ENCODE results near the gene PIGL.
"Not testable (repeated sequence)": the region's sequence is repeated elsewhere in the genome, so short reads cannot be mapped to it uniquely, and the experiment has no call there.

The PIGL gene

DNA sequence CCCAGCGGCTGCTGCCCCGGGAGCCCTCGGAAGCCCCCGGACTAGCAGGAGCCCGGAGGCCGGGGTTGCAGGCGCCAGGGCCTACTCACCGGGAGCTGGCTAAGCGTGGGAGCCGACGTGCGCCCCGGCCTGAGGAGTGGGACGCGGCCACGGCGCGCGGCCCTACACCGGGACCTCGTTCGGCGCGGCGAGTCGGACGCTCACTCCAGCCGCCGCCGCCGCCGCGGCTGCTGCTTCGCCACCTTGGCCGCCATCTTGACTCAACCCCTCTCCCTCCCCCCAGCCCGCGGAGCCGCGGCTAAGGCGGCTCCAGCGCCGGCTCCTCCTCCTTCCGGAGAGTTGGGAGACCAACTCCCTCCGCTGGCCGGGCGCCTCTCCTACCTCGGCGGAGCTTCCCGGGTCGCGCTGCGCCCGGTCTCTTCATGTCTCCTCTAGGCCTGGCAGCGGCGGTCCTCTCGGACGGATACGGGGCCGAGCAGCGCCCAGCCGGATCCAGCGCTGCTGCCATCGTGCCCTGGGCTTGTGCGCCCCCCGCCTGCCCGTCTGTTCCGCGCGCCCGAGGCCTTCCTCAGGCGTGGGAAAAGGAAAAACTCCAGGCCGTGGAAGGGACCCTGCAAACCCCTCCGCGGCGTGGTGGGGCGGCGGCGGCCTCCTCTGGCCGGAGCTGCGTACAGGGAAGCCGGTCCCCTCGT is 1.6 kb upstream of the PIGL start, which contains the start of gene NCOR1:
Gene NCOR1, minus strand, starts transcription at position 262 of the 692 bp plus-strand sequence. CDS start 20,965 bp downstream, outside the sequence.
- in situ Hi-C loops (cut with HindIII; ENCODE audit: low pct_ligation_motif_present, low pct_unique_long_range_greater_than_20kb, low sequenced_read_pairs): no loop called here
- DNase-seq: peak; percentile 98

DNA sequence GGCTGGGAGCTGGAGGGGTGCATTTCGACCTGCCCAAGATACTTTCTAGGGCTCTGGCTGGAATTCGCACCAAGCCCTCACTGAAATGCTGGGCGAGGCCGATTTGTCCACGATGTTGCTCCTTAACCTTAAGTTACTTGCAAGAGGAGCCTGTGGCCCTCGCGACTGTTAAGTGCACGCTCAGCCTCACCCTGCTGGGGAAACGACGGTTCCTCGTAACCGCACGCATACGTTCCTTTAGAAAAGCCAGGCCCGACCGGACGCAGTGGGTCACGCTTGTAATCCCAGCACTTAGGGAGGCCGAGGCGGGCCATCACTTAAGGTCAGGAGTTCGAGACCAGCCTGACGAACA is 1.1 kb upstream of the PIGL start:
- in situ Hi-C loops (cut with HindIII; ENCODE audit: low pct_ligation_motif_present, low pct_unique_long_range_greater_than_20kb, low sequenced_read_pairs): no loop called here
- DNase-seq: no peak

DNA sequence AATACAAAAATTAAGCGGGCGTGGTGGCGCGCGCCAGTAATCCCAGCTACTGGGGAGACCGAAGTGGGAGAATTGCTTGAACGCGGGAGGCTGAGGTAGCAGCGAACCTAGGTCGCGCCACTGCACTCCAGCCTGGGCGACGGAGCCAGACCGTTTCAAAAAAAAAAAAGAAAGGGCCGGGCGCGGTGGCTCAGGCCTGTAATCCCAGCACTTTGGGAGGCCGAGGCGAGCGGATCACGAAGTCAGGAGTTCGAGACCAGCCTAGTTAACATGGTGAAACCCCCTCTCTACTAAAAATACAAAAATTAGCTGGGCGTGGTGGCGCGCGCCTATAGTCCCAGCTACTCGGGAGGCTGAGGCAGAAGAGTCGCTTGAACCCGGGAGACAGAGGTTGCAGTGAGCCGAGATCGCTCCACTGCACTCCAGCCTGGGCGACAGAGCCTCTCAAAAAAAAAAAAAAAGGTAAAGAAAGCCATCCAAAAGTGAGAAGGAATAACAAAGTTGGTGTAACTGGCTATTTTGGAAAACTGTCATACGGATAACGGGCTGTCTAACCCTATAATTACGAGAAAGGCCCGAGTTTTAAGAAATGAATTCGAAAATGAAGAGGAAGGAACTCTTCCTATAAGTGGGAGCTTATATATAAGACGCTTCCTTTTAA is 539 bp upstream of the PIGL start:
- in situ Hi-C loops (cut with HindIII; ENCODE audit: low pct_ligation_motif_present, low pct_unique_long_range_greater_than_20kb, low sequenced_read_pairs): not testable (repeated sequence)

DNA sequence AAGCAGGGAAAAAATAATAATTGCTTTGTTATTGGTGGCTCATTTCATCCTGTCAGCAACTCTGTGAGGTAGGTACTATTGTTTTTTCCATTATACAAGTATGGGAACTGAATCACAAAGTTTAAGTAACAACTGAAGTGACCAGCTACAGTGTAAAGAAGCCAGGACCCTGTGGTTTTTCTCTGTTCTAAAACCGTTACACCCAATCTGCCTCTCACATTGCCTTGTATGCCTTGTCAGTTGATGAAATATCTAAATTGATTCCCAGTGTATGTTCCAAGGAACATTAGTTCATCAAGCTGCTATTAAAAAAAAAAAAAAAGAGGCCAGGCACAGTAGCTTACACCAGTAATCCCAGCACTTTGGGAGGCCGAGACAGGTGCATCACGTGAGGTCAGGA is 5.4 kb downstream of the PIGL start:
- in situ Hi-C loops (cut with HindIII; ENCODE audit: low pct_ligation_motif_present, low pct_unique_long_range_greater_than_20kb, low sequenced_read_pairs): no loop called here
- DNase-seq: no peak

More for the DNA sequence above, 539 bp upstream of the PIGL start:
- not testable (repeated sequence) for DNase-seq

DNA sequence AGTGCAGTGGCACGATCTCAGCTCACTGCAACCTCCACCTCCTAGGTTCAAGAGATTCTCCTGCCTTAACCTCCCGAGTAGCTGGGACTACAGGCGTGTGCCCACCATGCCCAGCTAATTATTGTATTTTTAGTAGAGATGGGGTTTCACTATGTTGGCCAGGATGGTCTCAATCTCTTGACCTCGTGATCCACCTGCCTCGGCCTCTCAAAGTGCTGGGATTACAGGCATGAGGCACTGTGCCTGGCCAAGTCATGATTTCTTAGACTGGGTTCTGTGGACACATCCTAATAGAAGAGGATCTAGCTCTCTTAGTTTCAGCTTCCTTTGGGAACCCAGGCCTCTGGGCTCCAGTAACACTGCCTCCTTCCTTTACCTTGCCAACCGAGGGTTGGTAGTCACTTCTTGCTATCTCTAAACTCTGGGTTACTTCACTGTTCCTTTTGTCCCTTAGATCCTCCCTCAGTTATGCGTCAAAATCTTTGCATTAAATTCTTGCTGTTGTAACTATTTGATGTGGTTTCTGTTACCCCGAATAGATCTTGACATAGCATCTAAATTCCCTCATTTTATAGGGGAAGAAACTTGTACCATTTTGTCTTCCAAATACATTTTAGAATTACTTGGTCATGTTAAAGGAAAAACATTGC is 13.0 kb downstream of the PIGL start:
- DNase-seq; in situ Hi-C loops (cut with HindIII; ENCODE audit: low pct_ligation_motif_present, low pct_unique_long_range_greater_than_20kb, low sequenced_read_pairs): not testable (repeated sequence)

DNA sequence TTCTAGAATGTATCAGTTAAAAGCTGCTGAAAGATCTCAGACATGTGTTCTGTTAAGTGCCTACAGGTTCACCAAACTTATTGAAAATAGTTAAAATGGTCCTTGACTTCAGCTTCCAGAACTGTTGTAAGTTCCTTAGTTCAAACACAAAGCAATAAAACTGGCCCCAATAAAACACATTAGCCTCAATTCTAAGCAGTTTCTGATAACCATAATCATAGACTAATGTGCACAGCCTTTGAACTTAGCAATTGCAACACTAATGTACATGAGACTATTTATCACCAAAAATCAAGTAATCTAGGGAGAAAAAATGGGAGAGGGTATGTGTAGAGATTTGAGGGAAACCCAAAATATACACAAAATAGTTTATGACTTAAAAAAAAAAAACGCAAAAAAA is 15.4 kb downstream of the PIGL start:
- no peak for DNase-seq
- in situ Hi-C loops (cut with HindIII; ENCODE audit: low pct_ligation_motif_present, low pct_unique_long_range_greater_than_20kb, low sequenced_read_pairs): no loop called here

DNA sequence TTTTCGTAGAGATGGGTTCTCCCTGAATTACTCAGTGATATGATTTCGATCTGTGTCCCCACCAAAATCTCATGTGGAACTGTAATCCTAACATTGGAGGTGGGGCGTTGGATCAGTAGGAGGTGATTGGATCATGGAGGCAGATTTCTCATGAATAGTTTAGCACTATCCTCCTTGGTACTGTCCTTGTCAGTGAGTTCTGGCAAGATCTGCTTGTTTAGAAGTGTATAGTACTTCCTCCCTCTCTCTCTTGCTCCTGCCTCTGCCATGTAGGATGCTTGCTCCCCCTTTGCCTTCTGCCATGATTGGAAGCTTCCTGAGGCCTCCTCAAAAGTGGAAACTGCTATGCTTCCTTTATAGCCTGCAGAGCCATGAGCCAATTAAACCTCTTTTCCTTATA is 22.9 kb downstream of the PIGL start:
- no peak for DNase-seq
- in situ Hi-C loops (cut with HindIII; ENCODE audit: low pct_ligation_motif_present, low pct_unique_long_range_greater_than_20kb, low sequenced_read_pairs): no loop called here

DNA sequence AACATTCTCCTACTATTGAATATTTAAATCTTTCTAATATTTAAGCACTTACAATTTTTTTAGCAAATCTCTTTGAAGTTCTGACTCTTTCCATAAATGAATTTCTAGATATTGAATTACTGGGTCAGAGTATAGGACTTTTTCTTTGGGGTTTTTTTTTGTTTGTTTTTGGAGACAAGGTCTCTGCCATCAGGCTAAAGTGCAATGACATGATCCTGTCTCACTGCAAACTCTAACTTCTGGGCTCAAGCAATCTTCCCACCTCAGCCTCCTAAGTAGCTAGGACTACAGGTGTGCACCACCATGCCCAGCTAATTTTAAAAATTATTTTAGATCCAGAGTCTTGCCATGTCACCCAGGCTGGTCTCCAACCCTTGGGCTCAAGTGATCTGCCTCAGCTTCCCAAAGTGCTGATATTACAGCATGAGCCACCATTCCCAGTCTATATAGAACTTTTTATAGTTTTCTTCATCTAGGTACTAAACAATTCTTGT is 24.9 kb downstream of the PIGL start:
- DNase-seq: no peak
- in situ Hi-C loops (cut with HindIII; ENCODE audit: low pct_ligation_motif_present, low pct_unique_long_range_greater_than_20kb, low sequenced_read_pairs): no loop called here

DNA sequence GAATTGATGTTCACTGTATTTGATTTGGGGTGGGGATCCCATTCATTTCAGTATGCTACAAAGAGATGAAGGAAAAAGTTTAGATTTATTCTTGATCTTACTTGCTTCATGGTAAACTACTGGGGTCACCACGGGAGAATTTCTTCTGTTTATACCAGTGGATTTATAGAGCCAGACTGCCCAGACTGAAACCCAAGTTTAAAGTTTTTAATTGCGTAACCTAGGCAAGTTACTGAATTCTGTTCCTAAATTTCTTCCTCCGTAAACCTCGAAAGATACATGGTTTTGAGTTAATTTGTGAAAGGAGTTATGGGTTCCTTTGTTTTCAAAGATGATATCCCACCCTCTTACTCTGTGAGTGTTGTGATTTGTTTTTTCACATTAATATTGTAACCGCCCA is 26.4 kb downstream of the PIGL start:
- in situ Hi-C loops (cut with HindIII; ENCODE audit: low pct_ligation_motif_present, low pct_unique_long_range_greater_than_20kb, low sequenced_read_pairs): no loop called here
- DNase-seq: no peak

DNA sequence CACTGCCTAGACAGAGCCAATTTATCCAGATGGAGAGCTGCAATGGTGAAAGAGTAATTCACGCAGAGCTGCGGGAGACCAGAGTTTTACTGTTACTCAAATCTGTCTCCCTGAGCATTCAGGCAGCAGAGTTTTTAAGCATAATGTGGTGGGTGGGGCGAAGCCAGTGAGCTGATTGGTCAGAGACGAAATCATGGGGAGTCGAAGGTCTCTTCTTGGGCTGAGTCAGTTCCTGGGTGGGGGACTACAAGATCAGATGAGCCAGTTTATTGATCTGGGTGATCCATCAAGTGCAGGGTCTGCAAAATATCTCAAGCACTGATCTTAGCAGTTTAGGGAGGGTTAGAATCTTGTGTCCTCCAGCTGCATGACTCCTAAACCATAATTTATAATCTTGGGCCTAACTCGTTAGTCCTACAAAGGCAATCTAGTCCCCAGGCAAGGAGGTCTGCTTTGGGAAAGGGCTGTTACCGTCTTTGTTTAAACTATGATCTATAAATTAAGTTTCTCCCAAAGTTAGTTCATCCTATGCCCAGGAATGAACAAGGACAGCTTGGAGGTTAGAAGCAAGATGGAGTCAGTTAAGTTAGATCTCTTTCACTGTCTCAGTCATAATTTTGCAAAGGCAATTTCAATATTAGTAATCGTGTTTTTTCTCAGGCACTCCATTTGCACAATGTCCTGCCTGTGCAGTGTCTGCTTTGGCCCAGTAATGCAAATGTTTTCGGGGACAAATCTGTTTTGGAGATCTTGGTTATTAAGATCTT is 27.0 kb downstream of the PIGL start:
- DNase-seq: no peak
- in situ Hi-C loops (cut with HindIII; ENCODE audit: low pct_ligation_motif_present, low pct_unique_long_range_greater_than_20kb, low sequenced_read_pairs): no loop called here

DNA sequence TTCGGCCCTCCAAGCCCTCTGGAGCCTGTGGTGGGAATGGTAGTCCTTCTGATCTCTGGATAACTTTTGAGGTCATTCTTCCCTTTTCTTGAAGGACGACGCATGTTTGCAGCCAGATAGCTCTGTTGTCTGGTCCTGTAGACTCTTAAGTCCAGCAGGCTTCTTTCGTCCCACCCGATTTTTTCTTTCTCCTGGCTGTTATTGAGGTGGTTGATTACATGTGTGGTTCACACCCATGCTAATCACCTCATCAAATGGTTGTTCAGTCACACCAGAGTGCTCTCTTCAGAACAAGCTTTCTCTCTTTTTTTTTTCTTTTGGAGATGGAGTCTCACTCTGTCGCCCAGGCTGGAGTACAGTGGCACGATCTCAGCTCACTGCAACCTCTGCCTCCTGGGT is 30.6 kb downstream of the PIGL start:
- DNase-seq: no peak
- in situ Hi-C loops (cut with HindIII; ENCODE audit: low pct_ligation_motif_present, low pct_unique_long_range_greater_than_20kb, low sequenced_read_pairs): no loop called here

DNA sequence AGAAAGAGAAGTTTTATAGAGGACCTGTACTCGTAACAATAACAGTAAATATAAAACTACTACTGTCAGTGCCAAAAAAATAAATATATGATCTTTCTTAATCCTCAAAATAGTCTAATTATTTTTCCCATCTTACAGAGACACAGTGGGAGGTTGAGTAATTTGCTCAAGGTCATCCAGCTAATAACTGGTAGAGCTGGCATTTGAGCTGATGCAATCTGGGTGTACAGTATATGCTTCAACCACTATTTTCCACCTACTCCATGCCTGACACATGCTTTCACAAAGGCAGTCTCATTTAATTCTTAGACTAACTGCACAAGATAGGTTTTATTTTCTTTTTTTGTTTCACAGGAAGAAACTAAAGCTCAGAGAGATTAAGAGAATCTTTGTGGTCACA is 33.6 kb downstream of the PIGL start:
- DNase-seq: no peak
- in situ Hi-C loops (cut with HindIII; ENCODE audit: low pct_ligation_motif_present, low pct_unique_long_range_greater_than_20kb, low sequenced_read_pairs): no loop called here

DNA sequence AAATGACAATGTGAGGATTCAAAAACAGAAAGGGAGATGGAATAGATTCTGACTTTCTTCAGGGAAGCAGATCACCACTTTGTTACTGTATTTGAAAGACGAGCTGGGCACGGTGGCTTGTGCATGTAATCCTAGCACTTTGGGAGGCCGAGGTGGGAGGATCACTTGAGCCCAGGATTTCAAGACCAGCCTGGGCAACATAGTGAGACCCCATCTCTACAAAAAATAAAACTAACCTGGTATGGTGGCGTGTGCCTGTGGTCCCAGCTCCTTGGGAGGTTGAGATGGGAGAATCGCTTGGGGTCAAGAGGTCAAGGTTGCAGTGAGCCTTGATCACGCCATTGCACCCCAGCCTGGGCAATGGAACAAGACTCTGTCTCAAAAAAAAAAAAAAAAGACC is 34.0 kb downstream of the PIGL start:
- no peak for DNase-seq
- in situ Hi-C loops (cut with HindIII; ENCODE audit: low pct_ligation_motif_present, low pct_unique_long_range_greater_than_20kb, low sequenced_read_pairs): no loop called here

DNA sequence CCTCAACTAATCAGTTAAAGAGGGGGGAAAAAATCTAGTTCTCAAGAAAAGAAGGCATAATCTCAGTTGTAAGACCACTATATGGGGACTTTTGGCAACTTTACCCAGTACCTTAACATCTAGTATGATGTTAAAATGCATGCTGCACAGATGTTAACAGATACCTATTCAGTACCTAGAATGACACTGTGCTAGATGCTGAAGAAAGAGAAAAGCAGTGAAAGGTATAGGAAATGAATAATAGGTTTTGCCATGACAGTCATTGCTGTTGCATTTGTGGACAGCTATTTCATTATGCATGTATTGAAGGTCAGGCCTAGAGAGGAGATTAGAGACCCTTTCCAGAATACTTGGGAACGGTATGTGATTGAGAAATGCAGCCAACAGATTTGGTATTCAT is 34.5 kb downstream of the PIGL start:
- no peak for DNase-seq
- in situ Hi-C loops (cut with HindIII; ENCODE audit: low pct_ligation_motif_present, low pct_unique_long_range_greater_than_20kb, low sequenced_read_pairs): no loop called here

DNA sequence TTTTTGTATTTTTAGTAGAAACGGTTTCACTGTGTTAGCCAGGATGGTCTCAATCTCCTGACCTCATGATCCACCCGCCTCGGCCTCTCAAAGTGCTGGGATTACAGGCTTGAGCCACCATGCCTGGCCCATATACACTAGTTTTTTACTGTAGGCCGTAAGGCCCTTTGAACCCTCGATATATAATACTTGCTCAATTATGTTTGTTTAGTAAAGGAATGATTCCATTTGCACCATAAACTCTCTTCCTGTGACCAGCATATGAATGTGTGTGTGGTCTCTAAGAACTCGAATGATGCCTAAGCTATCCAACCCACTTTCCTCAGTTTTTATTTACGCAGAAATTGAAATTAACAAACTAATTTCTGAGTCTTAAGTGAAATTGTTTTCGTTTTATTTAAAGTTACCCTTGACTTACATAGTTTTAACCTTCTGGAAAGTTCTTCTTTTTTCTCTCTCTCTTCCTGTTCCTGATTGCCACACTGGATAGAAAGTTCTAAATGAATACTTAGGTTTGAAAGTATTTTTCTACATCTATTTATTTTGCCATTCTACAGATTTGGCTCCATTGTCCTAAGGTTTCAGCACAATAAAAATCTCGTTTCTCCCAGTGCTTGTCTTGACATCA is 37.9 kb downstream of the PIGL start:
- in situ Hi-C loops (cut with HindIII; ENCODE audit: low pct_ligation_motif_present, low pct_unique_long_range_greater_than_20kb, low sequenced_read_pairs): no loop called here
- DNase-seq: no peak

DNA sequence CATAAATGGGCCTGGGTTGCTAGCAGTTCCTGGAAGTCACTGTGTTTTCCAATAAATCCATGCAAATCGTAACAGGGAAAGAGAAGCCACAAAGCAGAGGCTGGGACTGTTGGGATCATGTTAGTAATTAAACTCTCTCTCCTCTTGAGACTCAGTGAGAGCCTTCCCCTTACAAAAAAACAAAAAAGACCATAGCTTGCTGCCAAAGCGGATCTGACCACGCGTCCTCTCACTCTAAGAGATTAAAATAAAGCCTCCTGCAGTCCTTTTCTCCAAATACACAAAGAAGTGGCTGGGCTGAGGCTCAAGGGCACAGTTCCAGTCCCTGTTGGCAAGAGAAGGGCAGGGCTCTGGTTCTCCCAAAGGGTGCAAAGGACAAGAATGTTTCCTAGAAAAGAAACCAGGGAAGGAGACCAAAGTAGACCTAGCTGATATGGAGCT is 38.5 kb downstream of the PIGL start:
- in situ Hi-C loops (cut with HindIII; ENCODE audit: low pct_ligation_motif_present, low pct_unique_long_range_greater_than_20kb, low sequenced_read_pairs): no loop called here
- no peak for DNase-seq

DNA sequence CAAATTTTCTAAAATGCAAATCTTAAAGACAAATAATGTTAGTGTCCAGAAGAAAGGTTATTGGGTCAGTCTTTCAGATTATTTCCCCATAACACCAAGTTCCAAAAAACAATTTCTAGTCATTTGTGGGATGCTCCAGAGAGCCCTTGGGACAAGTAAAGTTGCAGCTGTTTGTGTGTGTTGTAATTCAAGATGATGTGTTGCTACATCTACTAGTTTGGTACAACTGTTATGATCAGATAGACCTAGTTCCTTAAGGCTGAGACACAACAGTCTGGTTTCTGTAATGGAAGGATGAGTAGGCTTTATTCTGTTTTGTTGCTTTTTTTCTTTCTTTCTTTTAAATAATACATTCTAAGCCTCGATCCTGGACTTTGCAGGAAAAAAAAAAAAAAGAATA is 41.9 kb downstream of the PIGL start:
- in situ Hi-C loops (cut with HindIII; ENCODE audit: low pct_ligation_motif_present, low pct_unique_long_range_greater_than_20kb, low sequenced_read_pairs): no loop called here
- no peak for DNase-seq

DNA sequence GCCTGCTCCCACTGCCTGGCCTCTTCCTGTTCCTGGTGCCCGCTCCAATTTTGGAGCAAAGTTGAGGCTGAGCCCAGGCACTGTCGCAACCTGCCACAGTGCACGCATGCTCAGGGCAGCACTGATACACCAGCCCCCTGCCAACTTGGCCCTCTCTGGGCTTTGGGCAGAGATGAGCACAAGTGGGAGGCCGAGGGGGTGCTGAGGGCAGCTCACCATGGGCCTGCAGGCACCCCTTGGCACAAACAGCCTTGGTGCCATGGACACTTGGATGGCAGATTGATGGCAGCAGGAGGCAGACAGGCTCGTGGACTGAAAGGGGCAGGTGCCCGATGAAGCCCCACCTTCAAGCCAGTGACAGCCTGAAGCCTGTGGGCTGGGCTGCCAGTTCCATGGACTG is 42.9 kb downstream of the PIGL start:
- in situ Hi-C loops (cut with HindIII; ENCODE audit: low pct_ligation_motif_present, low pct_unique_long_range_greater_than_20kb, low sequenced_read_pairs): no loop called here
- no peak for DNase-seq

DNA sequence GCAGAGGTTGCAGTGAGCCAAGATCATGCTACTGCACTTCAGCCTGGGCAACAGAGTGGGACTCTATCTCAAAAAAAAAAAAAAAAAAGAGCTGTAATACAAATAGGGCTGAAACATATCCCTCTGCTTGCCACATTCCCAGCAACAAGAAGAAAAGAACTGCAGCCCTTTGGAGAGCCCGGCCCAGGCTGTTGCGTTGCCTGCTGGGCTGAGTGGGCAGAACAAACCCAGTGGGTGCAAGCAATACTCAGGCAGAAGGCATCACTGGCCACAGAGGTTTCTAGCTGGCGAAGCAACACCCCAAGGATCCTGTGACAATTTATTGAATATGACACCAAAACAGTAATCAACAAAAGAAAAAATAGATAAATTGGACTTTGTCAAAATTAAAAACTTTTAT is 44.0 kb downstream of the PIGL start:
- in situ Hi-C loops (cut with HindIII; ENCODE audit: low pct_ligation_motif_present, low pct_unique_long_range_greater_than_20kb, low sequenced_read_pairs): no loop called here
- no peak for DNase-seq
